IMR-90 (cell line): Measurements from ENCODE around the gene MNT. TPM values are rescaled to one million over a fixed set of nuclear protein-coding genes. Genes with fewer than 3 reads are reported as not detected.
A peak's percentile ranks its signal among the peaks of the same experiment; 100 is the strongest.

Experiments
- ATAC-seq: fragments of 200-7000 bp; cut with Tn5 transposase; 2 replicates; pipeline ENCODE4 v1.9.1; 2020; ENCODE audit warnings: low read depth, mild to moderate bottlenecking, moderate library complexity
- BruUV-seq: library from RNA; stranded (reverse); fragments of 400-500 nt; replicated peaks from 2 replicates; lab custom pipeline; 2021; lab: Mats Ljungman, UMichigan
- CTCF ChIA-PET: fragments of 300-600 bp; formaldehyde crosslinking; extraction: SDS; loops from one replicate; lab custom pipeline; 2021; ENCODE audit warnings: antibody characterized with exemption; lab: Yijun Ruan, JAX
- POLR2A ChIA-PET: fragments of 300-600 bp; sonication (Branson Sonifier 250); formaldehyde crosslinking; loops from one replicate; lab custom pipeline; 2022; ENCODE audit warnings: antibody characterized with exemption; ENCODE audit not compliant: unreplicated experiment; lab: Charles Lee
- DNase-seq: peaks from one replicate; pipeline ENCODE4 v3.0.0; 2013
- H2AFZ ChIP-seq: replicated peaks from 2 replicates; pipeline ENCODE3; 2013; ENCODE audit warnings: low read length, mild to moderate bottlenecking; ENCODE audit not compliant: poor library complexity
- H2AK5ac ChIP-seq: 2 replicates; pipeline ENCODE4 v1.6.1; 2013; ENCODE audit warnings: low read depth, low read length, inconsistent platforms
- H2AK9ac ChIP-seq: replicated peaks from 2 replicates; pipeline ENCODE3; 2013; ENCODE audit warnings: mild to moderate bottlenecking, low read depth, low read length, moderate library complexity; ENCODE audit not compliant: poor library complexity
- H2BK120ac ChIP-seq: 2 replicates; pipeline ENCODE4 v1.6.1; 2013; ENCODE audit warnings: low read depth, low read length, inconsistent platforms
- H2BK15ac ChIP-seq: 3 replicates; pipeline ENCODE4 v1.6.1; 2013; ENCODE audit warnings: low read depth, low read length, inconsistent platforms
- H2BK20ac ChIP-seq: 2 replicates; pipeline ENCODE4 v1.6.1; 2013; ENCODE audit warnings: low read depth, mild to moderate bottlenecking, inconsistent platforms, low read length, moderate library complexity
- H2BK5ac ChIP-seq: 2 replicates; pipeline ENCODE4 v1.6.1; 2013; ENCODE audit warnings: mild to moderate bottlenecking, low read depth, low read length, inconsistent platforms; ENCODE audit not compliant: poor library complexity, severe bottlenecking
- H3K14ac ChIP-seq: replicated peaks from 2 replicates; pipeline ENCODE4 v1.6.1; 2013; ENCODE audit warnings: low read depth, low read length, inconsistent platforms
- H3K18ac ChIP-seq: 2 replicates; pipeline ENCODE4 v1.6.1; 2013; ENCODE audit warnings: low read depth, low read length, control low read depth
- H3K23ac ChIP-seq: 2 replicates; pipeline ENCODE4 v1.6.1; 2013; ENCODE audit warnings: low read depth, low read length, inconsistent platforms
- H3K27ac ChIP-seq: 2 replicates; pipeline ENCODE4 v1.5.1; 2013; ENCODE audit warnings: mild to moderate bottlenecking, control low read depth, low read length; ENCODE audit not compliant: insufficient read depth
- H3K27me3 ChIP-seq: 2 replicates; pipeline ENCODE4 v1.6.1; 2013; ENCODE audit warnings: low read length; ENCODE audit not compliant: control insufficient read depth, insufficient read depth
- H3K36me3 ChIP-seq: 2 replicates; pipeline ENCODE4 v1.6.1; 2013; ENCODE audit warnings: low read length, mixed read lengths; ENCODE audit not compliant: control insufficient read depth, insufficient read depth
- H3K4ac ChIP-seq: 2 replicates; pipeline ENCODE4 v1.6.1; 2013; ENCODE audit warnings: low read depth, low read length, inconsistent platforms
- H3K4me1 ChIP-seq: 2 replicates; pipeline ENCODE4 v1.6.1; 2013; ENCODE audit warnings: low read length, mixed read lengths; ENCODE audit not compliant: control insufficient read depth, insufficient read depth
- H3K4me2 ChIP-seq: 2 replicates; pipeline ENCODE4 v1.6.1; 2013; ENCODE audit warnings: low read depth, mild to moderate bottlenecking, control low read depth, low read length, moderate library complexity
- H3K4me3 ChIP-seq: 2 replicates; pipeline ENCODE4 v1.5.1; 2013; ENCODE audit warnings: low read depth, mild to moderate bottlenecking, control low read depth, low read length, moderate library complexity; ENCODE audit not compliant: insufficient read depth
- H3K56ac ChIP-seq: 2 replicates; pipeline ENCODE4 v1.6.1; 2013; ENCODE audit warnings: low read length, inconsistent platforms; ENCODE audit not compliant: insufficient read depth; ENCODE audit errors: extremely low read depth
- H3K79me1 ChIP-seq, 2 experiments: 2 replicates each; pipeline ENCODE4 v1.6.1; 2013; ENCODE audit warnings: low read length in 2 of 2, inconsistent platforms in 1 of 2, low read depth in 1 of 2
- H3K9ac ChIP-seq: 2 replicates; pipeline ENCODE4 v1.6.1; 2013; ENCODE audit warnings: low read depth, low read length, control low read depth
- H3K9me1 ChIP-seq: 2 replicates; pipeline ENCODE4 v1.6.1; 2013; ENCODE audit warnings: low read length, inconsistent platforms; ENCODE audit not compliant: insufficient read depth
- H3K9me3 ChIP-seq: 2 replicates; pipeline ENCODE4 v1.6.1; 2013; ENCODE audit warnings: low read length; ENCODE audit not compliant: control insufficient read depth, insufficient read depth
- H4K20me1 ChIP-seq: 2 replicates; pipeline ENCODE4 v1.6.1; 2013; ENCODE audit warnings: low read length, inconsistent platforms; ENCODE audit not compliant: insufficient read depth
- H4K5ac ChIP-seq: 2 replicates; pipeline ENCODE4 v1.6.1; 2013; ENCODE audit warnings: mild to moderate bottlenecking, low read depth, low read length, control low read depth
- H4K8ac ChIP-seq, 2 experiments: 2 replicates each; pipeline ENCODE4 v1.6.1; 2013; ENCODE audit warnings: low read depth in 2 of 2, low read length in 2 of 2, control low read depth in 1 of 2, inconsistent platforms in 1 of 2
- H4K91ac ChIP-seq: 2 replicates; pipeline ENCODE4 v1.6.1; 2013; ENCODE audit warnings: low read depth, low read length, inconsistent platforms; ENCODE audit not compliant: insufficient read depth
- CEBPB ChIP-seq: IDR thresholded peaks from 2 replicates; pipeline ENCODE4 v1.6.1; 2012; ENCODE audit warnings: low read depth, low read length, improper control_type of control experiment
- FOS ChIP-seq: fragments of 150-350 bp; IDR thresholded peaks from 2 replicates; pipeline ENCODE4 v1.6.1; 2016; ENCODE audit warnings: low read depth, low read length
- MAZ ChIP-seq: IDR thresholded peaks from 2 replicates; pipeline ENCODE4 v1.6.1; 2012; ENCODE audit warnings: low read depth, mild to moderate bottlenecking, low read length, improper control_type of control experiment, moderate library complexity, borderline replicate concordance
- MXI1 ChIP-seq: IDR thresholded peaks from 2 replicates; pipeline ENCODE4 v1.6.1; 2012; ENCODE audit warnings: low read depth, mild to moderate bottlenecking, low read length, moderate library complexity, borderline replicate concordance
- POLR2A ChIP-seq: IDR thresholded peaks from 2 replicates; pipeline ENCODE4 v1.6.1; 2012; ENCODE audit warnings: mild to moderate bottlenecking, low read depth, low read length
- RFX5 ChIP-seq: IDR thresholded peaks from 2 replicates; pipeline ENCODE4 v1.8.0; 2012; ENCODE audit warnings: low read depth, mild to moderate bottlenecking, low read length, moderate library complexity
- WGBS, 2 experiments: methylation state at CpG; one replicate each; pipeline versions ENCODE4 v1.1.5 to v1.1.7; 2013; ENCODE audit warnings: missing lambda C conversion rate in 2 of 2; ENCODE audit not compliant: insufficient read length in 1 of 2; ENCODE audit errors: extremely low coverage in 2 of 2; 5-methylcytosine and 5-hydroxymethylcytosine counted together
- dilution Hi-C: fragments of 300-500 bp; cut with HindIII; formaldehyde crosslinking; loops from one replicate; pipeline ENCODE4 v1.14.3; 2018; ENCODE audit warnings: low sequenced_read_pairs; ENCODE audit not compliant: unreplicated experiment
- in situ Hi-C: fragments of 300-500 bp; cut with MboI; formaldehyde crosslinking; loops from 3 replicates; pipeline ENCODE4 v1.14.3; 2019; ENCODE audit warnings: low sequenced_read_pairs, inconsistent platforms, mixed read lengths
- intact Hi-C: fragments of 100-400 bp; cut with micrococcal nuclease; formaldehyde crosslinking; loops from 2 replicates; pipeline ENCODE4 v1.10.0; 2022
- polyA plus RNA-seq, 3 experiments: library from polyadenylated mRNA; depleted of rRNA; stranded (reverse); fragments of >200 nt; gene quantifications; 2 replicates each; pipeline ENCODE4 v1.2.3, GENCODE V29; 2012; ENCODE audit warnings: low replicate concordance in 1 of 3
- total RNA-seq: library from RNA; depleted of rRNA; stranded (reverse); fragments of >200 nt; gene quantifications from 2 replicates; pipeline ENCODE4 v1.2.3, GENCODE V29; 2012

MNT gene
- total and polyA plus RNA-seq, 2 of the 4 experiments (the other 2 are of a cell fraction) = 1.4 to 8.3 TPM

- no peak overlapping the region for H3K4me2 ChIP-seq
- no TSS peak for BruUV-seq
- no peak overlapping the region for H2AFZ ChIP-seq
- H3K14ac ChIP-seq = no peak overlapping the region
- no peak for TF ChIP-seq MAZ
- no peak for TF ChIP-seq MXI1
- no peak for TF ChIP-seq FOS
- TF ChIP-seq POLR2A = no peak
- TF ChIP-seq CEBPB = 0 out of 2 replicates have a peak, but pooled peaks have one; percentile 4
- no peak for TF ChIP-seq RFX5
- H2AK9ac ChIP-seq = no peak overlapping the region
- no peak overlapping the region for H3K23ac ChIP-seq
- H2BK5ac ChIP-seq = no peak overlapping the region
- H3K9me1 ChIP-seq = peaks cover 3% of the 10 kb centered on the region; the same call in 1 of the 2 replicates
- H3K27me3 ChIP-seq = no peaks in the 10 kb centered on the region
- H3K4me1 ChIP-seq = peaks cover 19% of the 10 kb centered on the region
- H2BK15ac ChIP-seq = no peak overlapping the region
- dilution Hi-C loops (no loop called here), in situ Hi-C loops (loop anchor here (10.0 kb wide), 1 partner anchor 252 kb away; no protein-coding TSS in a partner anchor), intact Hi-C loops (loop anchor here (5.0 kb wide), 1 partner anchor 259 kb away; no protein-coding TSS in a partner anchor)
- peaks cover 5% of the 10 kb centered on the region; the same call in 1 of the 2 replicates for H3K36me3 ChIP-seq
- no peaks in the 10 kb centered on the region for H3K9me3 ChIP-seq
- CTCF ChIA-PET = no interaction called here
- H2BK20ac ChIP-seq = no peak overlapping the region
- no peak overlapping the region for H4K5ac ChIP-seq
- WGBS, 2 experiments = no CpG with 5 or more reads among the region's 6 CpGs
- H4K8ac ChIP-seq = no peak overlapping the region
- no peak for DNase-seq
- no peak overlapping the region for H4K91ac ChIP-seq
- no peak overlapping the region for H3K27ac ChIP-seq
- no peak overlapping the region for H3K18ac ChIP-seq
- H3K79me1 ChIP-seq = peaks cover 3 to 14% of the 10 kb centered on the region in 2 experiments; a peak in 2 of 4 replicates
- no peak overlapping the region for H3K56ac ChIP-seq
- ATAC-seq = no peak
- no peak overlapping the region for H3K4ac ChIP-seq
- H2AK5ac ChIP-seq = no peak overlapping the region
- 0 out of 2 replicates have a peak, but pooled peaks cover 3% of the 10 kb centered on the region for H4K20me1 ChIP-seq
- H3K4me3 ChIP-seq = no peak overlapping the region
- POLR2A ChIA-PET = no interaction called here
- no peak overlapping the region for H3K9ac ChIP-seq
- no peak overlapping the region for H2BK120ac ChIP-seq
Measured at GRCh38 chr17:2423271-2423670, 22.4 kb upstream of the MNT start.
